ENCODE data around the gene TDRD9. TPM values are rescaled to one million over a fixed set of nuclear protein-coding genes. Genes with fewer than 3 reads are reported as not detected.

The TDRD9 gene
- polyA plus RNA-seq, 3 donors from 2014 or later, result 1.2 to 2.8 (median 1.2) TPM

GRCh38 chr14:103897075-103897947, 30.9 kb upstream of the TDRD9 start:
- Mint-ChIP-seq H3K36me3 (no peaks in the 10 kb centered on the region), H3K9me3 (no peaks in the 10 kb centered on the region), H3K4me3 (no peak overlapping the region), H3K27ac (no peak overlapping the region), H3K27me3 (ENCODE audit: low read depth in 3 of 3) (peaks cover 0 to 3% (median 2%) of the 10 kb centered on the region in 3 donors), H3K4me1 (peaks cover 4 to 7% of the 10 kb centered on the region in 2 donors)
- no peak for DNase-seq

- Mint-ChIP-seq H3K27me3 (ENCODE audit: low read depth in 3 of 3) (peaks cover 0 to 3% (median 3%) of the 10 kb centered on the region in 3 donors), H3K36me3 (no peaks in the 10 kb centered on the region), H3K4me1 (peaks cover 4 to 7% of the 10 kb centered on the region in 2 donors), H3K9me3 (no peaks in the 10 kb centered on the region), H3K4me3 (no peak overlapping the region), H3K27ac (no peak overlapping the region)
- no peak for DNase-seq
Measured at GRCh38 chr14:103898204-103898603, 30.1 kb upstream of the TDRD9 start.

- no peaks in the 10 kb centered on the region for H3K36me3 Mint-ChIP-seq
- DNase-seq, result no peak
- peaks cover 4 to 7% of the 10 kb centered on the region in 2 donors for H3K4me1 Mint-ChIP-seq
- H3K9me3 Mint-ChIP-seq, result no peaks in the 10 kb centered on the region
- H3K27me3 Mint-ChIP-seq (ENCODE audit: low read depth in 3 of 3), result peaks cover 0 to 7% (median 3%) of the 10 kb centered on the region in 3 donors
- no peak overlapping the region for H3K27ac Mint-ChIP-seq
- no peak overlapping the region for H3K4me3 Mint-ChIP-seq
Measured at GRCh38 chr14:103898711-103899110, 29.5 kb upstream of the TDRD9 start.

- Mint-ChIP-seq H3K4me3 (no peak overlapping the region), H3K27ac (no peak overlapping the region)
Measured at GRCh38 chr14:103899316-103899715, 28.9 kb upstream of the TDRD9 start.

GRCh38 chr14:103899833-103900232, 28.4 kb upstream of the TDRD9 start:
- Mint-ChIP-seq H3K4me1 (peaks cover 5 to 7% of the 10 kb centered on the region in 2 donors), H3K27ac (no peak overlapping the region), H3K4me3 (no peak overlapping the region)

More at GRCh38 chr14:103899316-103899715, 28.9 kb upstream of the TDRD9 start:
- Mint-ChIP-seq H3K9me3 (no peaks in the 10 kb centered on the region), H3K4me1 (peaks cover 4 to 7% of the 10 kb centered on the region in 2 donors), H3K36me3 (no peaks in the 10 kb centered on the region), H3K27me3 (ENCODE audit: low read depth in 3 of 3) (peaks cover 0 to 7% (median 3%) of the 10 kb centered on the region in 3 donors)
- no peak for DNase-seq

GRCh38 chr14:103904493-103905107, 23.7 kb upstream of the TDRD9 start:
- no peak for DNase-seq
- peaks cover 21 to 23% of the 10 kb centered on the region in 2 donors for H3K4me1 Mint-ChIP-seq
- no peaks in the 10 kb centered on the region for H3K36me3 Mint-ChIP-seq
- H3K4me3 Mint-ChIP-seq, result no peak overlapping the region
- peaks cover 2 to 4% (median 3%) of the 10 kb centered on the region in 3 donors for H3K27me3 Mint-ChIP-seq (ENCODE audit: low read depth in 3 of 3)
- H3K27ac Mint-ChIP-seq, result peak overlapping the region in 1 of 6 donors; percentile 24
- no peaks in the 10 kb centered on the region for H3K9me3 Mint-ChIP-seq

More at GRCh38 chr14:103899833-103900232, 28.4 kb upstream of the TDRD9 start:
- no peaks in the 10 kb centered on the region for H3K9me3 Mint-ChIP-seq
- no peaks in the 10 kb centered on the region for H3K36me3 Mint-ChIP-seq
- DNase-seq, result no peak
- H3K27me3 Mint-ChIP-seq (ENCODE audit: low read depth in 3 of 3), result peaks cover 0 to 7% (median 3%) of the 10 kb centered on the region in 3 donors

- H3K27ac Mint-ChIP-seq, result peak overlapping the region in 2 of 6 donors; percentile 60 to 62
- no peaks in the 10 kb centered on the region for H3K36me3 Mint-ChIP-seq
- no peak overlapping the region for H3K4me3 Mint-ChIP-seq
- no peaks in the 10 kb centered on the region for H3K9me3 Mint-ChIP-seq
- peaks cover 2 to 9% (median 3%) of the 10 kb centered on the region in 3 donors for H3K27me3 Mint-ChIP-seq (ENCODE audit: low read depth in 3 of 3)
- DNase-seq, result no peak
- H3K4me1 Mint-ChIP-seq, result peaks cover 28 to 30% of the 10 kb centered on the region in 2 donors
Measured at GRCh38 chr14:103905842-103906456, 22.3 kb upstream of the TDRD9 start.

- Mint-ChIP-seq H3K36me3 (peaks cover 0 to 12% (median 2%) of the 10 kb centered on the region in 3 donors), H3K4me1 (peaks cover 24 to 28% of the 10 kb centered on the region in 2 donors), H3K27ac (peak overlapping the region; percentile 49 to 81 (median 72)), H3K27me3 (ENCODE audit: low read depth in 3 of 3) (peaks cover 0 to 5% (median 2%) of the 10 kb centered on the region in 3 donors), H3K4me3 (peak overlapping the region; percentile 13 to 81 (median 50)), H3K9me3 (no peaks in the 10 kb centered on the region)
- DNase-seq, result peak; percentile 22 to 31 (median 27)
Measured at GRCh38 chr14:103908580-103908979, 19.7 kb upstream of the TDRD9 start.

GRCh38 chr14:103909531-103910261, 18.6 kb upstream of the TDRD9 start:
- H3K4me3 Mint-ChIP-seq, result peak overlapping the region; percentile 81 to 92 (median 84)
- H3K27ac Mint-ChIP-seq, result peak overlapping the region; percentile 71 to 89 (median 78)
- peaks cover 1 to 15% (median 7%) of the 10 kb centered on the region in 3 donors for H3K36me3 Mint-ChIP-seq
- no peaks in the 10 kb centered on the region for H3K9me3 Mint-ChIP-seq
- peaks cover 0 to 5% (median 4%) of the 10 kb centered on the region in 3 donors for H3K27me3 Mint-ChIP-seq (ENCODE audit: low read depth in 3 of 3)
- H3K4me1 Mint-ChIP-seq, result peaks cover 25 to 28% of the 10 kb centered on the region in 2 donors
- no peak for DNase-seq

GRCh38 chr14:103910262-103910935, 17.9 kb upstream of the TDRD9 start:
- Mint-ChIP-seq H3K27me3 (ENCODE audit: low read depth in 3 of 3) (peaks cover 0 to 5% (median 4%) of the 10 kb centered on the region in 3 donors), H3K9me3 (no peaks in the 10 kb centered on the region), H3K4me1 (peaks cover 27 to 29% of the 10 kb centered on the region in 2 donors), H3K4me3 (peak overlapping the region; percentile 81 to 92 (median 84)), H3K36me3 (peaks cover 4 to 18% (median 7%) of the 10 kb centered on the region in 3 donors), H3K27ac (peak overlapping the region; percentile 71 to 89 (median 78))
- DNase-seq, result peak; percentile 62 to 70 (median 69)

- H3K4me3 Mint-ChIP-seq, result no peak overlapping the region
- peaks cover 28 to 35% of the 10 kb centered on the region in 2 donors for H3K4me1 Mint-ChIP-seq
- peaks cover 4 to 18% (median 7%) of the 10 kb centered on the region in 3 donors for H3K36me3 Mint-ChIP-seq
- no peak for DNase-seq
- H3K27ac Mint-ChIP-seq, result no peak overlapping the region
- no peaks in the 10 kb centered on the region for H3K9me3 Mint-ChIP-seq
- peaks cover 0 to 5% (median 2%) of the 10 kb centered on the region in 3 donors for H3K27me3 Mint-ChIP-seq (ENCODE audit: low read depth in 3 of 3)
Measured at GRCh38 chr14:103910984-103911383, 17.3 kb upstream of the TDRD9 start.

GRCh38 chr14:103915616-103916015, 12.6 kb upstream of the TDRD9 start:
- H3K4me3 Mint-ChIP-seq, result no peak overlapping the region
- peak overlapping the region; percentile 22 to 68 (median 52) for H3K27ac Mint-ChIP-seq
- H3K27me3 Mint-ChIP-seq (ENCODE audit: low read depth in 3 of 3), result peaks cover 0 to 2% (median 0%) of the 10 kb centered on the region in 3 donors
- peaks cover 4 to 18% (median 7%) of the 10 kb centered on the region in 3 donors for H3K36me3 Mint-ChIP-seq
- no peak for DNase-seq
- H3K4me1 Mint-ChIP-seq, result peaks cover 21 to 29% of the 10 kb centered on the region in 2 donors
- no peaks in the 10 kb centered on the region for H3K9me3 Mint-ChIP-seq
